ENCODE data around the gene DCAF4L1.

DNA sequence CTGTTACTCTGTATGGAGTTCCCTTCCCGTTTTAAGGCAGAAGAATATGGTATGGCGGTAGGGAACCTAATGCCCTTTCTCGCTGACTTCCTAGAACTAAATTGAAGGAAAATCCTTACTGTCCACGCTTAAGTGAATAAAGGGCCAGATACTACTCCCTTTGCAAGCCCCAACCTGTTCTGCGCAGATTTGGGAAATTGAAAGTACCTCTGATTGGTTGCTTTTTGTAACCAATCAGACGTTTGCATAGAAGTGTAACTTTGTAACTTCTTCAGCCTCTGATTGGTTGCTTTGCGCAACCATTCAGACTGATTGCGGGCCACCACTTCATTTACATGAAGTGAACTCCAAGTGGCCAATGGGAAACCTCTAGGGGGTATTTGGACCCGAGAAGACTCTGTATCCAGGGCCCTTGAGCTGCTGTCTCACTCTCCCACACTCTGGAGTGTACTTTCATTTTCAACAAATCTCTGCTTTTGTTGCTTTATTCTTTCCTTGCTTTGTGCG is 47.5 kb upstream of the DCAF4L1 start:
- TF ChIP-seq ZNF138 (tag by site-specific recombination; IDR thresholded peaks at IDR 0.05; ENCODE audit: borderline replicate concordance), result no peak
- TF ChIP-seq ZNF423 (tag by site-specific recombination; IDR thresholded peaks at IDR 0.05), result no peak
- TF ChIP-seq ZBTB7A (tag by site-specific recombination; IDR thresholded peaks at IDR 0.05; ENCODE audit: low read depth), result no peak
- no peak for TF ChIP-seq ZNF174 (tag by site-specific recombination; IDR thresholded peaks at IDR 0.05)
- TF ChIP-seq ZNF280D (tag by site-specific recombination; IDR thresholded peaks at IDR 0.05), result no peak
- no peak for TF ChIP-seq ZNF302 (tag by site-specific recombination; IDR thresholded peaks at IDR 0.05; ENCODE audit: low read depth)
